ENCODE data around the gene TACC2. TPM values are rescaled to one million over a fixed set of nuclear protein-coding genes. Genes with fewer than 3 reads are reported as not detected.
"Not testable (repeated sequence)": the region's sequence is repeated elsewhere in the genome, so short reads cannot be mapped to it uniquely, and the experiment has no call there.

Gene TACC2
- total and polyA plus RNA-seq, 9 of the 15 experiments (the other 6 are each of a cell fraction or from before 2014, with no cell fraction given) = under 0.01 to 0.35 (median 0.03) TPM; not detected in 6

DNA sequence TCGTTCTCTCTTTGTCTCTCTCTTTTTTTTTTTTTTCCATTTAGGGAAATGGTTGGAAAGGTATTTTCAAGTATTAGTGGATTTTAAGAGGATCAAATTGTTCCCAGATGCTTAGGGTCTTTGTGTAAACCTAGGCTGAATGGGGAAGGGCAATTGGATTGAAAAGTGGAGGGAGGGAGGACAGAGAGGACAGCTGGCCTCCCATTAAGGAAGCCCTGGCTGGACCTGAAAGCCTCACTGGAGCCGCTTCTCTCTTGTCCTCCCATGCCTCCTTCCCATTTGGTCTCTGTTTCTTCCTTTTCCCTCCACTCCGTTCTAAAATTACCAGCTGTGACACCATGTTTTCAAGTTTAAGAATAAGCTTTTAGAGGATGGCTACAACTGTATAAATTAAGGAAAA is 104.1 kb downstream of the TACC2 start:
- Histone ChIP-seq H3K27me3 (ENCODE audit: control insufficient read depth in 2 of 2, insufficient read depth in 2 of 2, low read length in 2 of 2) (peaks cover 0 to 40% of the 10 kb centered on the region in 2 experiments; a peak in 3 of 5 replicates), H3K4me1 (replicated peaks in 1 of 2; ENCODE audit: control insufficient read depth in 2 of 2, insufficient read depth in 2 of 2, low read length in 2 of 2) (no peaks in the 10 kb centered on the region), H2AFZ (ENCODE audit: low read depth, low read length) (no peak overlapping the region), H3K4me2 (ENCODE audit: insufficient read depth, low read length) (no peak overlapping the region), H3K9ac (ENCODE audit: insufficient read depth in 1 of 2, low read depth in 2 of 2, low read length in 2 of 2) (no peak overlapping the region), H4K20me1 (replicated peaks; ENCODE audit: control insufficient read depth, insufficient read depth, low read length) (no peaks in the 10 kb centered on the region; the same call in 1 of the 2 replicates), H3K9me1 (ENCODE audit: control insufficient read depth, insufficient read depth, low read length) (no peaks in the 10 kb centered on the region), H3K9me3 (replicated peaks; ENCODE audit: control insufficient read depth, insufficient read depth, low read depth, low read length) (no peaks in the 10 kb centered on the region), H3K36me3 (ENCODE audit: control insufficient read depth, insufficient read depth, low read length) (no peaks in the 10 kb centered on the region), H3K4me3 (no peak overlapping the region), H3K79me2 (ENCODE audit: control insufficient read depth, insufficient read depth, low read length) (no peaks in the 10 kb centered on the region), H3K27ac (ENCODE audit: extremely low read depth, low read depth, low read length) (no peak overlapping the region)
- DNase-seq (ENCODE audit: extremely low read depth in 1 of 4, low spot score in 3 of 4) = no peak
- ChIA-PET CTCF (ENCODE audit: low intra/inter-chr PET ratio) (no interaction called here), POLR2A (interaction anchor here (0.6 kb wide), 1 partner anchor 34 kb away, joined by 3 read pairs; no protein-coding TSS in a partner anchor)
- ATAC-seq = no peak
- no peak for FAIRE-seq
- intact Hi-C loops (cut with micrococcal nuclease) = no loop called here
- no peak for TF ChIP-seq COPS2 (conservative IDR thresholded peaks at IDR 0.05)
- TF ChIP-seq, protein P1, sequence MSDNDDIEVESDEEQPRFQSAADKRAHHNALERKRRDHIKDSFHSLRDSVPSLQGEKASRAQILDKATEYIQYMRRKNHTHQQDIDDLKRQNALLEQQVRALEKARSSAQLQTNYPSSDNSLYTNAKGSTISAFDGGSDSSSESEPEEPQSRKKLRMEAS (CRISPR knock-in tag; IDR thresholded peaks at IDR 0.05) = no peak
- no peak for TF ChIP-seq LARP7 (IDR thresholded peaks at IDR 0.05)
- TF ChIP-seq GATA2 (CRISPR knock-in tag; IDR thresholded peaks at IDR 0.05) = no peak
- in situ Hi-C loops (cut with MboI) = no loop called here
- WGBS (ENCODE audit: insufficient coverage, low coverage, missing lambda C conversion rate) = 0% methylated on average over 2 of the region's 3 CpGs
- no TSS peak for BruUV-seq (replicated peaks)

DNA sequence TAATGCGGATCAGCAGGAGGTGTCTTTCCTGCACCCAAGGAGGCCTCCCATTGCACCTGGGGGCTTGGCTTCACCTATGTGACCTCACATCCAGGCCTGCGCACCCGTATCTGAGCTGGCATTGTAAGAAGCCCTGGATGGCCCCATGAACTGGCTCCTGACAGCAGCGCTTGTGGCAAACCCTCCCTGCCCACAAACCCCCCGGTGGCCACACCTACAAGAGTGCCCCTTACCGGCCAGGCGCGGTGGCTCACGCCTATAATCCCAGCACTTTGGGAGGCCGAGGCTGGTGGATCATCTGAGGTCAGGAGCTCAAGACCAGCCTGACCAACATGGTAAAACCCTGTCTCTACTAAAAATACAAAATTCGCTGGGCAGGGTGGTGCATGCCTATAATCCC is 107.2 kb downstream of the TACC2 start:
- H3K79me2 ChIP-seq (ENCODE audit: control insufficient read depth, insufficient read depth, low read length); H3K9ac ChIP-seq (ENCODE audit: insufficient read depth in 1 of 2, low read depth in 2 of 2, low read length in 2 of 2); H2AFZ ChIP-seq (ENCODE audit: low read depth, low read length); H3K4me1 ChIP-seq (replicated peaks in 1 of 2; ENCODE audit: control insufficient read depth in 2 of 2, insufficient read depth in 2 of 2, low read length in 2 of 2); H3K36me3 ChIP-seq (ENCODE audit: control insufficient read depth, insufficient read depth, low read length); H3K9me1 ChIP-seq (ENCODE audit: control insufficient read depth, insufficient read depth, low read length); intact Hi-C loops (cut with micrococcal nuclease); H3K4me3 ChIP-seq; H3K9me3 ChIP-seq (replicated peaks; ENCODE audit: control insufficient read depth, insufficient read depth, low read depth, low read length); in situ Hi-C loops (cut with MboI); ATAC-seq; H3K27ac ChIP-seq (ENCODE audit: extremely low read depth, low read depth, low read length); H3K4me2 ChIP-seq (ENCODE audit: insufficient read depth, low read length); POLR2A ChIA-PET; DNase-seq (ENCODE audit: extremely low read depth in 1 of 4, low spot score in 3 of 4); BruUV-seq (replicated peaks); H4K20me1 ChIP-seq (replicated peaks; ENCODE audit: control insufficient read depth, insufficient read depth, low read length); FAIRE-seq: not testable (repeated sequence)
- WGBS (ENCODE audit: insufficient coverage, low coverage, missing lambda C conversion rate) = 20% methylated on average over 3 of the region's 11 CpGs
- H3K27me3 ChIP-seq (ENCODE audit: control insufficient read depth in 2 of 2, insufficient read depth in 2 of 2, low read length in 2 of 2) = peaks cover 0 to 39% of the 10 kb centered on the region in 2 experiments; a peak in 3 of 5 replicates
- CTCF ChIA-PET (ENCODE audit: low intra/inter-chr PET ratio) = interaction anchor here (0.6 kb wide), 1 partner anchor 146 kb away, joined by 4 read pairs; no protein-coding TSS in a partner anchor
